Neural cell (in vitro differentiated cells): Measurements from ENCODE around the gene PHACTR1. TPM values are rescaled to one million over a fixed set of nuclear protein-coding genes. Genes with fewer than 3 reads are reported as not detected.

ENCODE experiments used
- H2AFZ ChIP-seq: fragments of 200-600, 300-800 bp; sonication (generic), shearing (Covaris generic); 2 replicates; pipeline ENCODE4 v1.6.0; 2014; ENCODE audit warnings: low read depth, mild to moderate bottlenecking, antibody characterized with exemption, low read length, moderate library complexity
- H3F3A ChIP-seq: fragments of 200-600 bp; shearing (Covaris generic); 2 replicates; pipeline ENCODE4 v1.6.1; 2016; ENCODE audit warnings: mild to moderate bottlenecking, moderate library complexity, mixed read lengths, antibody characterized with exemption, low read length; ENCODE audit not compliant: insufficient read depth, poor library complexity, severe bottlenecking
- H3K27ac ChIP-seq: fragments of 200-600, 300-800 bp; sonication (generic), shearing (Covaris generic); 2 replicates; pipeline ENCODE4 v1.5.1; 2014; ENCODE audit warnings: mild to moderate bottlenecking, low read length, moderate library complexity
- H3K27me3 ChIP-seq: fragments of 300-800, 200-600 bp; sonication (generic), shearing (Covaris generic); 2 replicates; pipeline ENCODE4 v1.6.0; 2014; ENCODE audit warnings: mild to moderate bottlenecking, low read depth, low read length, moderate library complexity; ENCODE audit not compliant: insufficient read depth
- H3K36me3 ChIP-seq: fragments of 300-800, 200-600 bp; sonication (generic), shearing (Covaris generic); 2 replicates; pipeline ENCODE4 v1.5.1; 2014; ENCODE audit warnings: mild to moderate bottlenecking, antibody characterized with exemption, low read length, moderate library complexity; ENCODE audit not compliant: insufficient read depth
- H3K4me2 ChIP-seq: fragments of 300-800, 200-600 bp; sonication (generic), shearing (Covaris generic); 2 replicates; pipeline ENCODE4 v1.6.0; 2014; ENCODE audit warnings: mild to moderate bottlenecking, low read length
- H3K4me3 ChIP-seq: fragments of 300-800, 200-600 bp; sonication (generic), shearing (Covaris generic); 2 replicates; pipeline ENCODE4 v1.5.1; 2014; ENCODE audit warnings: mild to moderate bottlenecking, low read length, moderate library complexity
- H3K79me2 ChIP-seq: fragments of 200-600 bp; shearing (Covaris generic); replicated peaks from 2 replicates; pipeline ENCODE4 v1.6.0; 2014; ENCODE audit warnings: mild to moderate bottlenecking, low read length, moderate library complexity; ENCODE audit not compliant: insufficient read depth
- H3K9ac ChIP-seq: fragments of 300-800, 200-600 bp; sonication (generic), shearing (Covaris generic); 2 replicates; pipeline ENCODE4 v1.6.1; 2016; ENCODE audit warnings: mild to moderate bottlenecking, low read length, mixed read lengths
- H3K9me2 ChIP-seq: fragments of 200-600 bp; shearing (Covaris generic); 2 replicates; pipeline ENCODE4 v1.6.1; 2016; ENCODE audit warnings: mild to moderate bottlenecking, low read length, mixed read lengths; ENCODE audit not compliant: insufficient read depth
- H3K9me3 ChIP-seq: fragments of 200-600, 300-800 bp; sonication (generic), shearing (Covaris generic); 2 replicates; pipeline ENCODE4 v1.6.1; 2016; ENCODE audit warnings: mild to moderate bottlenecking, mixed run types, low read length, moderate library complexity, mixed read lengths
- H4K20me1 ChIP-seq: fragments of 200-600 bp; shearing (Covaris generic); 2 replicates; pipeline ENCODE4 v1.6.1; 2016; ENCODE audit warnings: mild to moderate bottlenecking, mixed run types; ENCODE audit not compliant: insufficient read depth
- EP300 ChIP-seq: fragments of 450-650 bp; conservative IDR thresholded peaks from 2 replicates; pipeline ENCODE4 v1.6.1; 2014; ENCODE audit warnings: antibody characterized with exemption, mild to moderate bottlenecking, moderate library complexity; ENCODE audit not compliant: poor library complexity, severe bottlenecking
- EZH2 ChIP-seq: fragments of 200-600, 300-800 bp; shearing (Covaris generic), sonication (generic); IDR thresholded peaks from 2 replicates; pipeline ENCODE4 v1.6.1; 2014; ENCODE audit warnings: antibody characterized with exemption, low read length, borderline replicate concordance, mild to moderate bottlenecking; ENCODE audit not compliant: insufficient read depth, poor library complexity, severe bottlenecking
- MXI1 ChIP-seq: fragments of 450-650 bp; conservative IDR thresholded peaks from 2 replicates; pipeline ENCODE4 v1.6.1; 2014; ENCODE audit warnings: antibody characterized with exemption, mild to moderate bottlenecking; ENCODE audit not compliant: poor library complexity, severe bottlenecking
- POLR2AphosphoS5 ChIP-seq: IDR thresholded peaks from 2 replicates; pipeline ENCODE4 v1.6.1; 2012
- RAD21 ChIP-seq: fragments of 450-650 bp; conservative IDR thresholded peaks from 2 replicates; pipeline ENCODE4 v1.6.1; 2014; ENCODE audit warnings: antibody characterized with exemption, mild to moderate bottlenecking, moderate library complexity
- SMC3 ChIP-seq: fragments of 450-650 bp; conservative IDR thresholded peaks from 2 replicates; pipeline ENCODE4 v1.6.1; 2014; ENCODE audit warnings: antibody characterized with exemption, mild to moderate bottlenecking, moderate library complexity; ENCODE audit not compliant: poor library complexity
- TAF1 ChIP-seq: IDR thresholded peaks from 2 replicates; pipeline ENCODE4 v1.6.1; 2012; ENCODE audit warnings: low read depth
- polyA plus RNA-seq: library from polyadenylated mRNA; depleted of rRNA; stranded (reverse); fragments of >200 nt; gene quantifications from 2 replicates; pipeline ENCODE4 v1.2.3, GENCODE V29; 2014
- TF ChIP-seq, protein P1 (sequence below): IDR thresholded peaks from 2 replicates; pipeline ENCODE4 v1.6.1; 2012; ENCODE audit warnings: borderline replicate concordance
- TF ChIP-seq, protein P2 (sequence below): fragments of 450-650 bp; IDR thresholded peaks from 2 replicates; pipeline ENCODE4 v1.5.1; 2014; ENCODE audit warnings: antibody characterized with exemption, mild to moderate bottlenecking, moderate library complexity; ENCODE audit not compliant: poor library complexity, severe bottlenecking

The PHACTR1 gene
- polyA plus RNA-seq, 1 donor from 2014 or later: 7.8 TPM

DNA sequence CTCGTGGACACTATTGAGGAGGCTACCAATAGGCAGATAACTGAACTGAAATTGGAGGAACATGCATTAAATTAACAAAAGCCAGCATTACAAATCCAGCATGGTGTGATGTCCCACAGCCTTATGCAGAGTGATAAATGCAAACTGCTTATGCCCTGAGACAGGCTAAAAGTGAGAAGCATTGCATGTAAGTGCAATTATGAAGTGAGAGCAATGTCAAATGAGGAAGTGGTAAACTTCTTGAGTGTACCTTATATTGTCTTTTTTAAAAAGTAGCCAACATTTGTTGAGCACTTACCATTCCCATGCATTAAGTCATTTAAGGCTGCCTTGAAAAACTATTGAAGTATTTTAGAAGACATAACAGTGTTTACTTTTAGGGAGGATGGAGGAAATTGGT lies 399.6 kb downstream of the PHACTR1 start:
- no peaks in the 10 kb centered on the region for H3K9me2 ChIP-seq
- H3K79me2 ChIP-seq: no peaks in the 10 kb centered on the region
- no peaks in the 10 kb centered on the region for H3K27me3 ChIP-seq
- H3K9me3 ChIP-seq: no peaks in the 10 kb centered on the region
- H3K4me2 ChIP-seq: no peak overlapping the region
- TF ChIP-seq MXI1: no peak
- TF ChIP-seq EZH2: no peak
- TF ChIP-seq, protein P1, sequence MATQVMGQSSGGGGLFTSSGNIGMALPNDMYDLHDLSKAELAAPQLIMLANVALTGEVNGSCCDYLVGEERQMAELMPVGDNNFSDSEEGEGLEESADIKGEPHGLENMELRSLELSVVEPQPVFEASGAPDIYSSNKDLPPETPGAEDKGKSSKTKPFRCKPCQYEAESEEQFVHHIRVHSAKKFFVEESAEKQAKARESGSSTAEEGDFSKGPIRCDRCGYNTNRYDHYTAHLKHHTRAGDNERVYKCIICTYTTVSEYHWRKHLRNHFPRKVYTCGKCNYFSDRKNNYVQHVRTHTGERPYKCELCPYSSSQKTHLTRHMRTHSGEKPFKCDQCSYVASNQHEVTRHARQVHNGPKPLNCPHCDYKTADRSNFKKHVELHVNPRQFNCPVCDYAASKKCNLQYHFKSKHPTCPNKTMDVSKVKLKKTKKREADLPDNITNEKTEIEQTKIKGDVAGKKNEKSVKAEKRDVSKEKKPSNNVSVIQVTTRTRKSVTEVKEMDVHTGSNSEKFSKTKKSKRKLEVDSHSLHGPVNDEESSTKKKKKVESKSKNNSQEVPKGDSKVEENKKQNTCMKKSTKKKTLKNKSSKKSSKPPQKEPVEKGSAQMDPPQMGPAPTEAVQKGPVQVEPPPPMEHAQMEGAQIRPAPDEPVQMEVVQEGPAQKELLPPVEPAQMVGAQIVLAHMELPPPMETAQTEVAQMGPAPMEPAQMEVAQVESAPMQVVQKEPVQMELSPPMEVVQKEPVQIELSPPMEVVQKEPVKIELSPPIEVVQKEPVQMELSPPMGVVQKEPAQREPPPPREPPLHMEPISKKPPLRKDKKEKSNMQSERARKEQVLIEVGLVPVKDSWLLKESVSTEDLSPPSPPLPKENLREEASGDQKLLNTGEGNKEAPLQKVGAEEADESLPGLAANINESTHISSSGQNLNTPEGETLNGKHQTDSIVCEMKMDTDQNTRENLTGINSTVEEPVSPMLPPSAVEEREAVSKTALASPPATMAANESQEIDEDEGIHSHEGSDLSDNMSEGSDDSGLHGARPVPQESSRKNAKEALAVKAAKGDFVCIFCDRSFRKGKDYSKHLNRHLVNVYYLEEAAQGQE: no peak
- H2AFZ ChIP-seq: no peak overlapping the region
- H3K9ac ChIP-seq: no peak overlapping the region
- no peaks in the 10 kb centered on the region for H3K36me3 ChIP-seq
- no peaks in the 10 kb centered on the region for H4K20me1 ChIP-seq
- no peak overlapping the region for H3K27ac ChIP-seq
- no peaks in the 10 kb centered on the region for H3F3A ChIP-seq
- no peak overlapping the region for H3K4me3 ChIP-seq

DNA sequence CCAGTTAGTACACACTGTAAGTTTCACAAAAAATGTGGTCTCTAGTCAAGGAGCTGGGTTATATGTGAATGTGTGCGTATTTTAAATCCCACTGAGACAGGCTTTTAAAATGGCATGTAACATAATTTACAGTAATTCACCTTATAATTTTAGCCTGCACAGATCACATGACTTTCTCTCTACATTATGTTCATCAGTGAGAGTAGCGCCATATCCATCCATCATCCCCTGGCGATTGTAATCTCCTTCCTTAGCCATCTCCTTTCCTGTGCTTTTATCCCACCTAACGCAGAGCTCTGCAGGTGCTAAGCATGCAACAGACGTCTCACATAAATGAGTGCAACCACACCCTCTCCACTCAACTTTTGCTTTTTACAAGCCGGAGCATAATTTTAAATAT lies 401.0 kb downstream of the PHACTR1 start:
- no peaks in the 10 kb centered on the region for H3K9me2 ChIP-seq
- H3K27me3 ChIP-seq: no peaks in the 10 kb centered on the region
- no peak overlapping the region for H3K27ac ChIP-seq
- no peak overlapping the region for H2AFZ ChIP-seq
- H4K20me1 ChIP-seq: no peaks in the 10 kb centered on the region
- peak overlapping the region; percentile 5 for H3K4me3 ChIP-seq
- no peaks in the 10 kb centered on the region for H3K79me2 ChIP-seq
- H3F3A ChIP-seq: no peaks in the 10 kb centered on the region
- no peak overlapping the region for H3K9ac ChIP-seq
- no peak overlapping the region for H3K4me2 ChIP-seq
- TF ChIP-seq RAD21 (no peak), EZH2 (no peak), MXI1 (no peak), POLR2AphosphoS5 (no peak), TAF1 (no peak), SMC3 (no peak), EP300 (no peak)
- TF ChIP-seq, protein P2, sequence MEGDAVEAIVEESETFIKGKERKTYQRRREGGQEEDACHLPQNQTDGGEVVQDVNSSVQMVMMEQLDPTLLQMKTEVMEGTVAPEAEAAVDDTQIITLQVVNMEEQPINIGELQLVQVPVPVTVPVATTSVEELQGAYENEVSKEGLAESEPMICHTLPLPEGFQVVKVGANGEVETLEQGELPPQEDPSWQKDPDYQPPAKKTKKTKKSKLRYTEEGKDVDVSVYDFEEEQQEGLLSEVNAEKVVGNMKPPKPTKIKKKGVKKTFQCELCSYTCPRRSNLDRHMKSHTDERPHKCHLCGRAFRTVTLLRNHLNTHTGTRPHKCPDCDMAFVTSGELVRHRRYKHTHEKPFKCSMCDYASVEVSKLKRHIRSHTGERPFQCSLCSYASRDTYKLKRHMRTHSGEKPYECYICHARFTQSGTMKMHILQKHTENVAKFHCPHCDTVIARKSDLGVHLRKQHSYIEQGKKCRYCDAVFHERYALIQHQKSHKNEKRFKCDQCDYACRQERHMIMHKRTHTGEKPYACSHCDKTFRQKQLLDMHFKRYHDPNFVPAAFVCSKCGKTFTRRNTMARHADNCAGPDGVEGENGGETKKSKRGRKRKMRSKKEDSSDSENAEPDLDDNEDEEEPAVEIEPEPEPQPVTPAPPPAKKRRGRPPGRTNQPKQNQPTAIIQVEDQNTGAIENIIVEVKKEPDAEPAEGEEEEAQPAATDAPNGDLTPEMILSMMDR: no peak
- TF ChIP-seq, protein P1: no peak
- no peaks in the 10 kb centered on the region for H3K9me3 ChIP-seq
- H3K36me3 ChIP-seq: no peaks in the 10 kb centered on the region
